ENCODE data around the gene CDH4. TPM values are rescaled to one million over a fixed set of nuclear protein-coding genes. Genes with fewer than 3 reads are reported as not detected.

Gene CDH4
- total and polyA plus RNA-seq, 2 of the 4 experiments (the other 2 are of a cell fraction) = 1.6 to 3.5 TPM

DNA sequence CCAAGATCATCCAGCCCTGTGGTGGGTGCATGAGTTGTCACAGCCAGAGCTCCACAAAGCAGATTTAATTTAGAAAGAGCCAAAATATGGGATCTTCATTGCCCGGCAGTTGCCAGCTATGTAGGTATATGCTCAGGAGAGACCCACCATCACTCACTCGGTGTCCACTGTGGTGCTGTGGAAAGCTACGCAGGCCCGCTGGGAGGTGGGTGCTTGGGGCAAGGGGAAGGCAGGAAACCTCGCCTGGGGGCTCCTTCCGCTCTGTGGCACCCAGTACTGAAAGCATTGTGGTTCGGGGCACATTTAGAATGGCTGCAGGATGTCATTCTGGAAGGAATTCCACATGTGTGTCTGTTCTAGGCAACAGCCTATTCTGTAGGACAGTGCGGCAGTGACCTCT lies 553.7 kb downstream of the CDH4 start:
- Histone ChIP-seq H3K9me1 (ENCODE audit: insufficient read depth, low read length) (no peaks in the 10 kb centered on the region), H4K5ac (ENCODE audit: low read depth, low read length) (no peak overlapping the region), H2AK5ac (ENCODE audit: low read depth, low read length) (no peak overlapping the region), H4K20me1 (ENCODE audit: insufficient read depth, low read length) (no peaks in the 10 kb centered on the region), H3K9ac (ENCODE audit: low read depth, low read length) (no peak overlapping the region), H3K9me3 (ENCODE audit: control insufficient read depth, insufficient read depth, low read length) (no peaks in the 10 kb centered on the region), H3K23ac (ENCODE audit: low read depth, low read length) (no peak overlapping the region), H2AFZ (replicated peaks; ENCODE audit: low read length, poor library complexity) (no peak overlapping the region), H3K4me1 (ENCODE audit: control insufficient read depth, insufficient read depth, low read length) (no peaks in the 10 kb centered on the region), H4K8ac (ENCODE audit: low read depth in 2 of 2, low read length in 2 of 2) (no peak overlapping the region), H2BK120ac (ENCODE audit: low read depth, low read length) (no peak overlapping the region), H3K36me3 (ENCODE audit: control insufficient read depth, insufficient read depth, low read length) (no peaks in the 10 kb centered on the region), H3K27me3 (ENCODE audit: control insufficient read depth, insufficient read depth, low read length) (peaks cover 14% of the 10 kb centered on the region; the same call in 1 of the 2 replicates), H3K4me2 (ENCODE audit: low read depth, low read length) (no peak overlapping the region), H2BK15ac (ENCODE audit: low read depth, low read length) (no peak overlapping the region), H3K4me3 (ENCODE audit: insufficient read depth, low read depth, low read length) (no peak overlapping the region), H3K27ac (ENCODE audit: insufficient read depth, low read length) (no peak overlapping the region), H3K79me1 (ENCODE audit: low read depth in 1 of 2, low read length in 2 of 2) (no peaks in the 10 kb centered on the region), H3K56ac (ENCODE audit: extremely low read depth, insufficient read depth, low read length) (no peak overlapping the region), H3K4ac (ENCODE audit: low read depth, low read length) (no peak overlapping the region), H3K14ac (replicated peaks; ENCODE audit: low read depth, low read length) (no peak overlapping the region), H2AK9ac (replicated peaks; ENCODE audit: low read depth, low read length, poor library complexity) (no peak overlapping the region), H4K91ac (ENCODE audit: insufficient read depth, low read depth, low read length) (no peak overlapping the region), H2BK20ac (ENCODE audit: low read depth, low read length) (no peak overlapping the region), H2BK5ac (ENCODE audit: low read depth, low read length, poor library complexity, severe bottlenecking) (no peak overlapping the region), H3K18ac (ENCODE audit: low read depth, low read length) (no peak overlapping the region)
- intact Hi-C loops (cut with micrococcal nuclease) (no loop called here), dilution Hi-C loops (cut with HindIII; ENCODE audit: low sequenced_read_pairs, unreplicated experiment) (no loop called here), in situ Hi-C loops (cut with MboI; ENCODE audit: low sequenced_read_pairs) (no loop called here)
- WGBS, 2 experiments (ENCODE audit: extremely low coverage in 2 of 2, insufficient read length in 1 of 2) = 81% methylated on average over 3 of the region's 8 CpGs; no CpG with 5 or more reads in 1 of the 2 experiments
- TF ChIP-seq MXI1 (IDR thresholded peaks at IDR 0.05; ENCODE audit: borderline replicate concordance, low read depth, low read length) (no peak), MAFK (IDR thresholded peaks at IDR 0.05; ENCODE audit: low read depth, low read length) (no peak), NFE2L2 (IDR thresholded peaks at IDR 0.05; ENCODE audit: low read depth, low read length) (no peak), RCOR1 (IDR thresholded peaks at IDR 0.05; ENCODE audit: insufficient replicate concordance, low read length) (no peak), FOS (IDR thresholded peaks at IDR 0.05; ENCODE audit: low read depth, low read length) (no peak), RFX5 (IDR thresholded peaks at IDR 0.05; ENCODE audit: low read depth, low read length) (no peak)
- TF ChIP-seq, protein P1, sequence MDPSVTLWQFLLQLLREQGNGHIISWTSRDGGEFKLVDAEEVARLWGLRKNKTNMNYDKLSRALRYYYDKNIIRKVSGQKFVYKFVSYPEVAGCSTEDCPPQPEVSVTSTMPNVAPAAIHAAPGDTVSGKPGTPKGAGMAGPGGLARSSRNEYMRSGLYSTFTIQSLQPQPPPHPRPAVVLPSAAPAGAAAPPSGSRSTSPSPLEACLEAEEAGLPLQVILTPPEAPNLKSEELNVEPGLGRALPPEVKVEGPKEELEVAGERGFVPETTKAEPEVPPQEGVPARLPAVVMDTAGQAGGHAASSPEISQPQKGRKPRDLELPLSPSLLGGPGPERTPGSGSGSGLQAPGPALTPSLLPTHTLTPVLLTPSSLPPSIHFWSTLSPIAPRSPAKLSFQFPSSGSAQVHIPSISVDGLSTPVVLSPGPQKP (IDR thresholded peaks at IDR 0.05; ENCODE audit: borderline replicate concordance, low read depth, low read length) = no peak
- ChIA-PET POLR2A (ENCODE audit: unreplicated experiment) (no interaction called here), CTCF (no interaction called here)
- no peak for ATAC-seq (ENCODE audit: low read depth)
- no TSS peak for BruUV-seq (replicated peaks)
- no peak for DNase-seq

All from IMR-90 (cell line).